ENCODE data around the gene CHMP6. TPM values are rescaled to one million over a fixed set of nuclear protein-coding genes. Genes with fewer than 3 reads are reported as not detected.

CHMP6 gene
- total RNA-seq, 1 donor from 2014 or later, result 31.1 TPM

DNA sequence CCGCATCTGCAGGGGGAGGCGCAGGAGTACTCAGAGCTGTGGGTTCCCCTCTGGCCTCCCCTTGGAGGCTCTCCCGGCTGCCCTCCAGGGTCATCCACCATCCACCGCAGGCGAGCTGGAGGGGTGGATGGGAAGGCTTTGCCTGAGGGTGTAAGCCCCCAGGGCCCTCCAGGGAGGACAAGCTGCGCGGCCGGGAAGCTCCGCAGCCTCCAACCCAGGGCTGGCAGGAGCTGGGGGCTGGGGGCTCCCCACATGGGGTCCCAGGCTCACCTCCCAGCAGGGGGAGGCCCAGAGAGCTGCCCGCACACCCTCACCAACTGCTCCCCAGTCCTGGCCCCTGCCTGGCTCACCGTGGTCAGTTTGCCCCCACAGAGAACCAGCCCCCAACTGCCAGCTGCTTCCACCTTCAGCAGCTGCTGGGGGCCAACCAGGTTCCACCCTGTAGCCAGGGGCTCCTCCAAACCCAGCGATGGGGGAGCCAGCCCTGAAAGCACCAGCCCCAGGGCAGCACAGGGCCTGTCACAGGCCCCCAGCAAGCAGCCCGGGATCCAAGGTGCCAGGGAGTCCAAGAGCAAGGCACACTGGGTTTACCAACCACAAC is 19.8 kb upstream of the CHMP6 start:
- peaks cover 20% of the 10 kb centered on the region for H3K4me1 Mint-ChIP-seq (ENCODE audit: unreplicated experiment)
- no peak for DNase-seq (ENCODE audit: extremely low spot score, unreplicated experiment)
- no peak for TF ChIP-seq CTCF (IDR thresholded peaks at IDR 0.05)
- H3K27me3 Mint-ChIP-seq (ENCODE audit: unreplicated experiment), result peaks cover 4% of the 10 kb centered on the region
- H3K9me3 Mint-ChIP-seq (ENCODE audit: unreplicated experiment), result no peaks in the 10 kb centered on the region
- no peak overlapping the region for H3K4me3 Mint-ChIP-seq (ENCODE audit: unreplicated experiment)
- H3K27ac Mint-ChIP-seq (ENCODE audit: unreplicated experiment), result no peak overlapping the region
- H3K36me3 Mint-ChIP-seq (ENCODE audit: unreplicated experiment), result no peaks in the 10 kb centered on the region

DNA sequence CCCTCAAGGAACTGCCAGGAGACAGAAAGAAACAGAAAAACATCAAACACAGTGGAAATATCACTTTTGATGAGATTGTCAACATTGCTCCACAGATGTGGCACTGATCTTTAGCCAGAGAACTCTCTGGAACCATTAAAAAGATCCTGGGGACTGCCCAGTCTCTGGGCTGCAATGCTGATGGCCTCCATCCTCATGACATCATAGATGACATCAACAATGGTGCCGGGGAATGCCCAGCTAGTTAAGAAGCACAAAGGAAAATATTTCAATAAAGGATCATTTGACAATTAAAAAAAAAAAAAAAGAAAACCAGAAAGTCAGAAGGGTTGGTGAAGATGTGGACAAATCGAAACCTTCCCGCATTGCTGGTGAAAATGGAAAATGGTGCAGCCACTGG is 14.9 kb upstream of the CHMP6 start:
- no peak overlapping the region for H3K4me3 Mint-ChIP-seq (ENCODE audit: unreplicated experiment)
- peaks cover 9% of the 10 kb centered on the region for H3K4me1 Mint-ChIP-seq (ENCODE audit: unreplicated experiment)
- no peak for TF ChIP-seq CTCF (IDR thresholded peaks at IDR 0.05)
- DNase-seq (ENCODE audit: extremely low spot score, unreplicated experiment), result no peak
- no peaks in the 10 kb centered on the region for H3K9me3 Mint-ChIP-seq (ENCODE audit: unreplicated experiment)
- H3K27me3 Mint-ChIP-seq (ENCODE audit: unreplicated experiment), result peaks cover 4% of the 10 kb centered on the region
- H3K36me3 Mint-ChIP-seq (ENCODE audit: unreplicated experiment), result no peaks in the 10 kb centered on the region
- H3K27ac Mint-ChIP-seq (ENCODE audit: unreplicated experiment), result no peak overlapping the region

- Mint-ChIP-seq H3K9me3 (ENCODE audit: unreplicated experiment) (no peaks in the 10 kb centered on the region), H3K36me3 (ENCODE audit: unreplicated experiment) (no peaks in the 10 kb centered on the region), H3K27me3 (ENCODE audit: unreplicated experiment) (peaks cover 4% of the 10 kb centered on the region), H3K4me1 (ENCODE audit: unreplicated experiment) (peaks cover 9% of the 10 kb centered on the region), H3K27ac (ENCODE audit: unreplicated experiment) (no peak overlapping the region), H3K4me3 (ENCODE audit: unreplicated experiment) (no peak overlapping the region)
- no peak for TF ChIP-seq CTCF (IDR thresholded peaks at IDR 0.05)
- no peak for DNase-seq (ENCODE audit: extremely low spot score, unreplicated experiment)
These were observed 14.5 kb upstream of the CHMP6 start for GRCh38 chr17:80977172-80977571.

DNA sequence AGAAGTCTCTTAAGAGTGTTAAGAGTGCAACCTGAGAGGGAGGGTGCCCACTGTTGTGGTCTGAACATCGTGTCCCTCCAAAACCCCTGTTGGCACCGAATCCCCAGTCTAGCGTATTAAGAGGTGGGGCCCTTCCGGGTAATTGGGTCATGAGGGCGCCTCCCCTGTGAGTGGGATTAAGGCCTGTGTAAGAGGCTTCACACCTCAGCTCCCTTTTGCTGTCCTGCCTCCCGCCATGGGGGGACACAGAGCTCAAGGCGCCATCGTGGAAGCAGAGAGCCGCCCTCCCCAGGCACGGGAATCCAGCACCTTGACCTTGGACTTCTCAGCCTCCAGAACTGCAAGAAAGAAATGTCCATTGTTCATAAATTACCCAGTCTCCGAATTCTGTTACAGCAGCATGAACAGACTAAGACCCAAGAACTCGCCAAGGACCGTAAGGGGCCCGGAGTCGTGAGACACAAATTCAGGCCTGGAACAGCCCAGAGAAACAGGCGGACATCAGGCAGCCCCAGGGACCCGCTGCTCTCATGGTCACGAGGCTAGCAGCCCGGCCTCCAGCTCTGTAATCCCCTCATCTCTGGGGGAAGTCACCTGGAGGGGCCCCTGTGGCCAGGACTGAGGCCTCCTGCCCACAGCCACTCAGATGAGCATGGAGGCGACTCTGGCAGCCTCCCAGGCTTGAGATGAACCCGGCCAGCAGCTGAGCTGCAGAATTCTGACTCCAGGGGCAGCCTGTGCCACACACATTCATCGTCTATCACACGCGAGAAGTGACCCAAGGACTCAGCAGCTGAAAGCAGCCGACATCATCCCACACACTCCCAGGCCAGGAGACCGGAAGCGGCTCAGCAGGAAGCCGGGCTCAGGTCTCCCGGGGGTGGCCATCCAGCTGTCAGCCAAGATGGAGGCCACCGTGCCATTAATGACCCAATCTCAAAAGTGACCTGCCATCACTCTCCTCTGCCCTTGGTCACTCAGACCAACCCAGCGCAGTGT is 12.8 kb upstream of the CHMP6 start:
- H3K4me3 Mint-ChIP-seq (ENCODE audit: unreplicated experiment), result no peak overlapping the region
- TF ChIP-seq CTCF (IDR thresholded peaks at IDR 0.05), result no peak
- H3K27me3 Mint-ChIP-seq (ENCODE audit: unreplicated experiment), result peaks cover 4% of the 10 kb centered on the region
- H3K36me3 Mint-ChIP-seq (ENCODE audit: unreplicated experiment), result no peaks in the 10 kb centered on the region
- no peak overlapping the region for H3K27ac Mint-ChIP-seq (ENCODE audit: unreplicated experiment)
- H3K9me3 Mint-ChIP-seq (ENCODE audit: unreplicated experiment), result no peaks in the 10 kb centered on the region
- no peak for DNase-seq (ENCODE audit: extremely low spot score, unreplicated experiment)
- H3K4me1 Mint-ChIP-seq (ENCODE audit: unreplicated experiment), result peaks cover 9% of the 10 kb centered on the region
